ENCODE results near the gene BMP2. TPM values are rescaled to one million over a fixed set of nuclear protein-coding genes. Genes with fewer than 3 reads are reported as not detected.

BMP2 gene
- total and polyA plus RNA-seq, 2 donors (not counting 1 experiment from before 2014, with no cell fraction given), result not detected

- no peak overlapping the region for H3K4me2 ChIP-seq (replicated peaks; ENCODE audit: low read depth, low read length, poor library complexity, severe bottlenecking)
- POLR2A ChIA-PET, result no interaction called here
- H3K4me3 ChIP-seq (ENCODE audit: control extremely low read depth in 1 of 5, extremely low read depth in 1 of 5, insufficient read depth in 1 of 5, low read depth in 2 of 5, low read length in 4 of 5), result no peak overlapping the region
- intact Hi-C loops (cut with micrococcal nuclease), result no loop called here
- no peaks in the 10 kb centered on the region for H3K36me3 ChIP-seq (replicated peaks in 1 of 2; ENCODE audit: control extremely low read depth in 1 of 2, control insufficient read depth in 1 of 2, extremely low read depth in 1 of 2, insufficient read depth in 2 of 2, low read length in 1 of 2)
- H3K9me3 ChIP-seq (ENCODE audit: control extremely low read depth in 1 of 3, control insufficient read depth in 2 of 3, insufficient read depth in 1 of 3, low read length in 2 of 3), result no peaks in the 10 kb centered on the region
- no peaks in the 10 kb centered on the region for H4K20me1 ChIP-seq (ENCODE audit: control insufficient read depth, insufficient read depth, low read length, poor library complexity, severe bottlenecking)
- H3K27me3 ChIP-seq (replicated peaks in 1 of 4; ENCODE audit: control extremely low read depth in 1 of 4, control insufficient read depth in 3 of 4, insufficient read depth in 4 of 4, low read length in 3 of 4), result no peaks in the 10 kb centered on the region
- H3K27me3 Mint-ChIP-seq, result peaks cover 9% of the 10 kb centered on the region
- H3K27ac Mint-ChIP-seq, result no peak overlapping the region
- DNase-seq (no peak), ATAC-seq (ENCODE audit: low read depth) (no peak)
- H3K27ac ChIP-seq (ENCODE audit: low read length in 2 of 2), result no peak overlapping the region
- no peaks in the 10 kb centered on the region for H3K9me3 Mint-ChIP-seq (ENCODE audit: insufficient read depth)
- no peak overlapping the region for H3K4me3 Mint-ChIP-seq
- no peaks in the 10 kb centered on the region for H3K4me1 ChIP-seq (ENCODE audit: control insufficient read depth in 2 of 2, insufficient read depth in 2 of 2, low read length in 2 of 2)
- H3K79me2 ChIP-seq (ENCODE audit: control insufficient read depth, insufficient read depth, low read length), result no peaks in the 10 kb centered on the region
- no peak overlapping the region for H3K9ac ChIP-seq (ENCODE audit: low read length)
- 100% methylated on average over 1 of the region's 7 CpGs for WGBS (ENCODE audit: insufficient coverage)
- no peak overlapping the region for H2AFZ ChIP-seq (ENCODE audit: insufficient read depth, low read depth, low read length, poor library complexity, severe bottlenecking)
- CTCF ChIA-PET, result no interaction called here
- H3K4me1 Mint-ChIP-seq, result no peaks in the 10 kb centered on the region
- TF ChIP-seq EZH2 (IDR thresholded peaks at IDR 0.05; ENCODE audit: borderline replicate concordance, insufficient read depth, low read depth, low read length, poor library complexity, severe bottlenecking), result no peak
- TF ChIP-seq CTCF (IDR thresholded peaks at IDR 0.05), result no peak
Observed at GRCh38 chr20:6818033-6818808, 50.7 kb downstream of the BMP2 start.

- Histone ChIP-seq H3K79me2 (ENCODE audit: control insufficient read depth, insufficient read depth, low read length) (no peaks in the 10 kb centered on the region), H3K9ac (ENCODE audit: low read length) (no peak overlapping the region), H3K36me3 (replicated peaks in 1 of 2; ENCODE audit: control extremely low read depth in 1 of 2, control insufficient read depth in 1 of 2, extremely low read depth in 1 of 2, insufficient read depth in 2 of 2, low read length in 1 of 2) (no peaks in the 10 kb centered on the region), H3K4me1 (ENCODE audit: control insufficient read depth in 2 of 2, insufficient read depth in 2 of 2, low read length in 2 of 2) (no peaks in the 10 kb centered on the region), H3K4me2 (replicated peaks; ENCODE audit: low read depth, low read length, poor library complexity, severe bottlenecking) (no peak overlapping the region), H2AFZ (ENCODE audit: insufficient read depth, low read depth, low read length, poor library complexity, severe bottlenecking) (no peak overlapping the region), H3K9me3 (ENCODE audit: control extremely low read depth in 1 of 3, control insufficient read depth in 2 of 3, insufficient read depth in 1 of 3, low read length in 2 of 3) (no peaks in the 10 kb centered on the region), H3K4me3 (ENCODE audit: control extremely low read depth in 1 of 5, extremely low read depth in 1 of 5, insufficient read depth in 1 of 5, low read depth in 2 of 5, low read length in 4 of 5) (no peak overlapping the region), H4K20me1 (ENCODE audit: control insufficient read depth, insufficient read depth, low read length, poor library complexity, severe bottlenecking) (no peaks in the 10 kb centered on the region), H3K27ac (ENCODE audit: low read length in 2 of 2) (no peak overlapping the region), H3K27me3 (replicated peaks in 1 of 4; ENCODE audit: control extremely low read depth in 1 of 4, control insufficient read depth in 3 of 4, insufficient read depth in 4 of 4, low read length in 3 of 4) (no peaks in the 10 kb centered on the region)
- intact Hi-C loops (cut with micrococcal nuclease), result no loop called here
- Mint-ChIP-seq H3K27me3 (peaks cover 6% of the 10 kb centered on the region), H3K9me3 (ENCODE audit: insufficient read depth) (no peaks in the 10 kb centered on the region), H3K4me1 (no peaks in the 10 kb centered on the region), H3K27ac (no peak overlapping the region), H3K4me3 (no peak overlapping the region)
- ChIA-PET CTCF (no interaction called here), POLR2A (interaction anchor here (0.7 kb wide), 1 partner anchor 109 kb away, joined by 4 read pairs; no protein-coding TSS in a partner anchor)
- no CpG with 5 or more reads among the region's 2 CpGs for WGBS (ENCODE audit: insufficient coverage)
- DNase-seq (no peak), ATAC-seq (ENCODE audit: low read depth) (no peak)
- TF ChIP-seq CTCF (IDR thresholded peaks at IDR 0.05) (no peak), EZH2 (IDR thresholded peaks at IDR 0.05; ENCODE audit: borderline replicate concordance, insufficient read depth, low read depth, low read length, poor library complexity, severe bottlenecking) (no peak)
Observed at GRCh38 chr20:6819599-6819998, 52.1 kb downstream of the BMP2 start.
